ENCODE results near the gene PI4KA.

- TF ChIP-seq, protein P1, sequence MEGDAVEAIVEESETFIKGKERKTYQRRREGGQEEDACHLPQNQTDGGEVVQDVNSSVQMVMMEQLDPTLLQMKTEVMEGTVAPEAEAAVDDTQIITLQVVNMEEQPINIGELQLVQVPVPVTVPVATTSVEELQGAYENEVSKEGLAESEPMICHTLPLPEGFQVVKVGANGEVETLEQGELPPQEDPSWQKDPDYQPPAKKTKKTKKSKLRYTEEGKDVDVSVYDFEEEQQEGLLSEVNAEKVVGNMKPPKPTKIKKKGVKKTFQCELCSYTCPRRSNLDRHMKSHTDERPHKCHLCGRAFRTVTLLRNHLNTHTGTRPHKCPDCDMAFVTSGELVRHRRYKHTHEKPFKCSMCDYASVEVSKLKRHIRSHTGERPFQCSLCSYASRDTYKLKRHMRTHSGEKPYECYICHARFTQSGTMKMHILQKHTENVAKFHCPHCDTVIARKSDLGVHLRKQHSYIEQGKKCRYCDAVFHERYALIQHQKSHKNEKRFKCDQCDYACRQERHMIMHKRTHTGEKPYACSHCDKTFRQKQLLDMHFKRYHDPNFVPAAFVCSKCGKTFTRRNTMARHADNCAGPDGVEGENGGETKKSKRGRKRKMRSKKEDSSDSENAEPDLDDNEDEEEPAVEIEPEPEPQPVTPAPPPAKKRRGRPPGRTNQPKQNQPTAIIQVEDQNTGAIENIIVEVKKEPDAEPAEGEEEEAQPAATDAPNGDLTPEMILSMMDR (IDR thresholded peaks at IDR 0.05), result no peak
- TF ChIP-seq EZH2phosphoT487 (IDR thresholded peaks at IDR 0.05), result no peak
Observed at GRCh38 chr22:20802922-20803553, 55.6 kb downstream of the PI4KA start.

Measured in neural progenitor cell (in vitro differentiated cells).